ENCODE measurements around the gene MCMBP.

The MCMBP gene

DNA sequence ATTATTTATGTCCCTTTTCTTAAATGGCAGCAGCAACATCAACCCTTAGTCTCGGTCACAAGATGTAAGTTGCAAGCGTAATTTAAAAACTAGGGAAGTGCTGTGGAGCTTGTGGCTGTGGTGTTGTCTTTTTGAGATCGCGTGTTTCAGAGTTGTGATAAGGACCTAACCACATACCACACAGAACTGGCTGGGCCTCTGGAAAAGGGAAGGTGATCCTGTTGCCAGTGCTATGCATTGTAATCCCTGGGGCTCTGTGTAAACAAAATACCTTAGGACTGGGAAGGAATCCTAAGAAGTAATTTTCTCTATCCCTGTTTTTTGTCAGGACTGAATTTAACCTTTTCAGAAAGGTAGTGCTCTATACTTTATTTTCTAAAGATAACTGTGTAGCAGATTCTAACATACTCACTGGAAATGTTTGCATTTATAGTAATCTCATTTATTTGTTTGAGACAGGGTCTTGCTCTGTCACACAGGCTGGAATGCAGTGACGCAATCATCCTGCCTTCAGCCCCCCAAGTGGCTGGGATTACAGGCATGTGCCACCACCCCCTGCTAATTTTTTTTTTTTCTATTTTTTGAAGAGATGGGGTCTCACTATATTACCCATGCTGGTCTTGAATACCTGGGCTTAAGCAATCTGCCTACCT, 86.4 kb downstream of the MCMBP start:
- Histone ChIP-seq H3K27me3 (ENCODE audit: insufficient read depth, low read depth, severe bottlenecking) (no peaks in the 10 kb centered on the region), H3K4me3 (ENCODE audit: low read depth, low read length) (no peak overlapping the region), H3K9me3 (ENCODE audit: severe bottlenecking) (no peaks in the 10 kb centered on the region), H3K36me3 (no peaks in the 10 kb centered on the region; the same call in 1 of the 2 replicates), H3K27ac (no peak overlapping the region)
- TF ChIP-seq, protein P1, sequence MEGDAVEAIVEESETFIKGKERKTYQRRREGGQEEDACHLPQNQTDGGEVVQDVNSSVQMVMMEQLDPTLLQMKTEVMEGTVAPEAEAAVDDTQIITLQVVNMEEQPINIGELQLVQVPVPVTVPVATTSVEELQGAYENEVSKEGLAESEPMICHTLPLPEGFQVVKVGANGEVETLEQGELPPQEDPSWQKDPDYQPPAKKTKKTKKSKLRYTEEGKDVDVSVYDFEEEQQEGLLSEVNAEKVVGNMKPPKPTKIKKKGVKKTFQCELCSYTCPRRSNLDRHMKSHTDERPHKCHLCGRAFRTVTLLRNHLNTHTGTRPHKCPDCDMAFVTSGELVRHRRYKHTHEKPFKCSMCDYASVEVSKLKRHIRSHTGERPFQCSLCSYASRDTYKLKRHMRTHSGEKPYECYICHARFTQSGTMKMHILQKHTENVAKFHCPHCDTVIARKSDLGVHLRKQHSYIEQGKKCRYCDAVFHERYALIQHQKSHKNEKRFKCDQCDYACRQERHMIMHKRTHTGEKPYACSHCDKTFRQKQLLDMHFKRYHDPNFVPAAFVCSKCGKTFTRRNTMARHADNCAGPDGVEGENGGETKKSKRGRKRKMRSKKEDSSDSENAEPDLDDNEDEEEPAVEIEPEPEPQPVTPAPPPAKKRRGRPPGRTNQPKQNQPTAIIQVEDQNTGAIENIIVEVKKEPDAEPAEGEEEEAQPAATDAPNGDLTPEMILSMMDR (IDR thresholded peaks at IDR 0.05; ENCODE audit: low read depth, low read length) = no peak
- DNase-seq = no peak

DNA sequence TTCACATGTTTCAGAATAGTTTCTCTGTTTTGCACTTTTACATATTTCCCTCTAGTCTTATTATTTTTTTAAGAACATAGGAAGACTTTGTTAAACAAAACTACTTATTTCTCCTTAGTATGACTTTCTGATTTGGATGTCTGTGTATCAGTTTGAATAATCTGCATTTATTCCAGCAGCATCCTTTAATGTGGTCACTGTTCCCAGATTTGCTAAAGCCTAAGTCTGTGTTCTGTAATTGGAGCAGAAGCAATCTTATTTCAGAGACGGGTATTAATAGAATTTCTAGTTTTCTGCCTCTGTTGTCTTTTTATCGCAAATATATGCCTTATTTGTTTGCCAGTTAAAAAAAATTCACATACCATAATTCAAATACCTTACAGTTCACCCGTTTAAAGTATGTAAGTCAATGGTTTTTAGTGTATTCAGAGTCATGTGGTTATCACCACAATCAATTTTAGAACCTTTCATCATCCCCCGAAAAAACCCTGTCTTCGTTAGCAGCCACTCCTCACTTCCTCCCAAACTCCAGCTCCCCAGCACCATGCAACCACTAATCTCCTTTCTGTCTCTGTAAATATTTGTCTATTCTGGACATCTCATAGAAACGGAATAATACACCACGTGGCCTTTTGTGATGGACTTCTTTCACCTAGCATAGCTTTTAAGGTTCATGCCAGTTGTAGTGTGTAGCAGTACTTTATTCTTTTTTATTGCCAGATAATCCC, 88.1 kb downstream of the MCMBP start:
- H3K36me3 ChIP-seq = no peaks in the 10 kb centered on the region; the same call in 1 of the 2 replicates
- no peaks in the 10 kb centered on the region for H3K27me3 ChIP-seq (ENCODE audit: insufficient read depth, low read depth, severe bottlenecking)
- H3K4me3 ChIP-seq (ENCODE audit: low read depth, low read length) = no peak overlapping the region
- no peak for DNase-seq
- H3K27ac ChIP-seq = no peak overlapping the region
- H3K9me3 ChIP-seq (ENCODE audit: severe bottlenecking) = no peaks in the 10 kb centered on the region
- TF ChIP-seq, protein P1 (IDR thresholded peaks at IDR 0.05; ENCODE audit: low read depth, low read length) = no peak

DNA sequence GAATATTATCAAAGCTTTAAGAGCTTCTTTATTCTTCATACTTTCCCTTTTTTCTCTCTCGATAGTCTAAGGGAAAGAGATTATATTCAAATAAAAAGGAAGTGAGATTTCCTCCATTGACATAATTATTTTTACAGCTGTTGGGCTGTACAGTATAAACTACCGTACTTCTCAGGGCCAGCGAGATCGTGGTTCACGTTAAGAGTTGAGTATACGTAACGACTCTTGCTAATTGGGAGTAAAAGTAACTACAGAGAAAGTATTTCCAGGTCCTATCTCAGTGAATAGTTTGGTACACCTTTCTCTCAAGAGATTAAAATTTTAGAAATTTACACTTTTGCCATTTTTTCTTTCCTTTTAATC, 89.0 kb downstream of the MCMBP start:
- Histone ChIP-seq H3K36me3 (no peaks in the 10 kb centered on the region; the same call in 1 of the 2 replicates), H3K9me3 (ENCODE audit: severe bottlenecking) (no peaks in the 10 kb centered on the region), H3K27ac (no peak overlapping the region), H3K27me3 (ENCODE audit: insufficient read depth, low read depth, severe bottlenecking) (no peaks in the 10 kb centered on the region), H3K4me3 (ENCODE audit: low read depth, low read length) (no peak overlapping the region)
- no peak for DNase-seq
- TF ChIP-seq, protein P1 (IDR thresholded peaks at IDR 0.05; ENCODE audit: low read depth, low read length) = no peak

DNA sequence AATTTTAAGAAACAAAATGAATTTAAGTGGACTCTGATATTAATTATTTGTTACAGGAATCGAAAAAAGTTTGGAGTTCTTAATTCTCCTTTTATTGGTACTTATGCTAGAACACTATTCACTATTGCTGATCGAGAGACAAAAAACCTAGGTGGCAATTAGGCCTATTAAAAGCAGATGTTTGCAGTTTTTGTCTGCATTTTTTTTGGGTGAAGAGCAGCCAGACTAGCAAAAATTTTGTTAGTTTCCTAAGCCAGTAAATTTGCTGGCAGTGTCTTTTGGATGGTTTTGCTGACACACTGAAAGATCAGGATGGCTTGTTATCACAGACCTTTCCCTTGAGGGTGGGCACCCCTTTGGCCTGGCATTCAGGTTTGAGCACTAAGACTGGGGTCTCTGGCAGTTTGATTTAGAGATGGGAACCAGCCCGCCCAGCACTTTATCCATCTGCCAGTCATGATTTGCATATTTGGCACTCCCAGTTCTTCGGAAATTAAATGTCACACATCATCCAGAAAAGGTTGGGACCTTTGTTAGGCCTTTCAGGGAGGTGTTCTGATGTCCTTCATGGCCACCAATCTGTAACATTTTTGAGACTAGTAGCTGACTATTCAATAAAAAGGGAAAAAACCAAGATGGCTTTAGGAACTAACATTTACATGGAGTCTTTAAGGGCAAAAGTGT, 89.5 kb downstream of the MCMBP start:
- no peaks in the 10 kb centered on the region for H3K9me3 ChIP-seq (ENCODE audit: severe bottlenecking)
- no peak for DNase-seq
- H3K27ac ChIP-seq = no peak overlapping the region
- H3K4me3 ChIP-seq (ENCODE audit: low read depth, low read length) = no peak overlapping the region
- H3K36me3 ChIP-seq = no peaks in the 10 kb centered on the region; the same call in 1 of the 2 replicates
- TF ChIP-seq, protein P1 (IDR thresholded peaks at IDR 0.05; ENCODE audit: low read depth, low read length) = no peak
- no peaks in the 10 kb centered on the region for H3K27me3 ChIP-seq (ENCODE audit: insufficient read depth, low read depth, severe bottlenecking)

DNA sequence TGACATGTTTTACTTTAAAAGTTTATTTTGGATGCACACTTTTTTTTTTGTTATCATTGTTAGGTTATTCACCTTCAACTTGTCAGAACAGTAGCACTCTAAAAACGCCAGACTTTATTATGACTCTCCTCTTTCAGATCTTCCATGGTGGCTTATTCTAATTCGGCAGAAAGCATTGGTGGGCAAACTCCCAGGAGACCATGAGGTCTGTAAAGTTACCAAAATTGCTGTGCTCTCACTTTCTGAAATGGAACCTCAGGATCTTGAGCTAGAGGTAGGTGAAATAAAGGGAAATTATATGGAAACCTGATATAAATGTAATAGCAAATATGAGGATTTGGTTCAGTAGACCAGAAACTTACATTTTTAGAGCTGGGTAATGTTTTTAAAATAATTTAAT, 91.1 kb downstream of the MCMBP start:
- Histone ChIP-seq H3K36me3 (no peaks in the 10 kb centered on the region; the same call in 1 of the 2 replicates), H3K27me3 (ENCODE audit: insufficient read depth, low read depth, severe bottlenecking) (no peaks in the 10 kb centered on the region), H3K4me3 (ENCODE audit: low read depth, low read length) (no peak overlapping the region), H3K27ac (no peak overlapping the region), H3K9me3 (ENCODE audit: severe bottlenecking) (no peaks in the 10 kb centered on the region)
- no peak for DNase-seq
- TF ChIP-seq, protein P1 (IDR thresholded peaks at IDR 0.05; ENCODE audit: low read depth, low read length) = no peak

Data from WERI-Rb-1 (cell line).